K562 (cell line): ENCODE measurements around the gene KIF26B. TPM values are rescaled to one million over a fixed set of nuclear protein-coding genes. Genes with fewer than 3 reads are reported as not detected.

Experiments used
- ATAC-seq: fragments of 200-7000 bp; cut with Tn5 transposase; 3 replicates; pipeline ENCODE4 v1.9.1; 2020; ENCODE audit warnings: moderate library complexity
- BruUV-seq: library from RNA; stranded (reverse); fragments of 400-500 nt; replicated peaks from 2 replicates; lab custom pipeline; 2021; lab: Mats Ljungman, UMichigan
- CTCF ChIA-PET: fragments of 300-600 bp; formaldehyde crosslinking; extraction: SDS; loops from one replicate; lab custom pipeline; 2021; ENCODE audit warnings: low intra/inter-chr PET ratio; lab: Yijun Ruan, JAX
- POLR2A ChIA-PET: fragments of 300-600, 350-650 bp; sonication (Branson Sonifier 250); formaldehyde crosslinking; extraction: SDS; loops from one replicate; lab custom pipeline; 2021; ENCODE audit warnings: antibody characterized with exemption, inconsistent platforms; lab: Yijun Ruan, JAX
- DNase-seq, 4 experiments: peaks; one replicate each; pipeline versions ENCODE4 v3.0.0 to v3.0.0-alpha.2; 2011 to 2018; ENCODE audit warnings: low spot score in 3 of 4, mixed read lengths in 3 of 4; ENCODE audit errors: extremely low read depth in 1 of 4
- FAIRE-seq: peaks from 2 replicates; lab custom pipeline; 2011; peaks lifted over from hg19 to GRCh38; lab: Jason Lieb, UNC
- H2AFZ ChIP-seq: 2 replicates; pipeline ENCODE4 v1.6.0; 2011; ENCODE audit warnings: low read depth, low read length, control low read depth, inconsistent platforms
- H3K27ac ChIP-seq: fragments of 200-600 bp; 3 replicates; pipeline ENCODE4 v1.8.0; 2011; ENCODE audit warnings: low read depth, mild to moderate bottlenecking, control low read depth, inconsistent platforms, low read length, moderate library complexity, mixed read lengths; ENCODE audit errors: extremely low read depth
- H3K27me3 ChIP-seq, 2 experiments: fragments of 300-600 bp in 1 of 2; 2 replicates in 1 of 2; 3 replicates in 1 of 2; pipeline versions ENCODE4 v1.6.0 to v1.8.0; 2011; ENCODE audit warnings: inconsistent platforms in 2 of 2, low read length in 2 of 2, mild to moderate bottlenecking in 1 of 2, mixed read lengths in 1 of 2, moderate library complexity in 1 of 2; ENCODE audit not compliant: control insufficient read depth in 2 of 2, insufficient read depth in 2 of 2
- H3K36me3 ChIP-seq: fragments of 300-600 bp; 3 replicates; pipeline ENCODE4 v1.8.0; 2011; ENCODE audit warnings: mild to moderate bottlenecking, low read length, inconsistent platforms; ENCODE audit not compliant: control insufficient read depth, insufficient read depth
- H3K4me1 ChIP-seq, 2 experiments: fragments of 200-600 bp in 1 of 2; replicated peaks in 1 of 2; 2 replicates in 1 of 2; 3 replicates in 1 of 2; pipeline versions ENCODE4 v1.5.1 to v1.8.0; 2011; ENCODE audit warnings: inconsistent platforms in 2 of 2, low read length in 2 of 2, mild to moderate bottlenecking in 1 of 2, mixed read lengths in 1 of 2, moderate library complexity in 1 of 2; ENCODE audit not compliant: control insufficient read depth in 2 of 2, insufficient read depth in 2 of 2
- H3K4me2 ChIP-seq: 2 replicates; pipeline ENCODE4 v1.6.1; 2011; ENCODE audit warnings: low read length, control low read depth, inconsistent platforms, mixed read lengths; ENCODE audit not compliant: insufficient read depth
- H3K4me3 ChIP-seq: fragments of 200-600 bp; sonication (generic), shearing (Covaris generic); 2 replicates; pipeline ENCODE4 v1.5.1; 2016; ENCODE audit warnings: control low read depth, inconsistent platforms
- H3K79me2 ChIP-seq: fragments of 200-600 bp; 3 replicates; pipeline ENCODE4 v1.8.0; 2011; ENCODE audit warnings: low read length, inconsistent platforms; ENCODE audit not compliant: control insufficient read depth, insufficient read depth
- H3K9ac ChIP-seq, 2 experiments: 2 replicates each; pipeline versions ENCODE4 v1.6.0 to v1.6.1; 2011; ENCODE audit warnings: low read depth in 2 of 2, low read length in 2 of 2, control low read depth in 1 of 2, inconsistent platforms in 1 of 2, mild to moderate bottlenecking in 1 of 2, mixed read lengths in 1 of 2; ENCODE audit not compliant: insufficient read depth in 1 of 2
- H3K9me1 ChIP-seq: one replicate; pipeline ENCODE4 v1.6.0; 2011; ENCODE audit warnings: inconsistent platforms, mild to moderate bottlenecking, low read length, moderate library complexity; ENCODE audit not compliant: control insufficient read depth, insufficient read depth
- H3K9me3 ChIP-seq: replicated peaks from 2 replicates; pipeline ENCODE4 v1.5.1; 2011; ENCODE audit warnings: low read depth, low read length, inconsistent platforms; ENCODE audit not compliant: control insufficient read depth, insufficient read depth
- H4K20me1 ChIP-seq: replicated peaks from 2 replicates; pipeline ENCODE4 v1.6.1; 2011; ENCODE audit warnings: low read length, inconsistent platforms, mixed read lengths; ENCODE audit not compliant: control insufficient read depth, insufficient read depth
- BRF1 ChIP-seq: IDR thresholded peaks from 3 replicates; pipeline ENCODE4 v1.6.1; 2011; ENCODE audit warnings: borderline replicate concordance, mild to moderate bottlenecking; ENCODE audit not compliant: insufficient read length; ENCODE audit errors: extremely low read depth
- HLTF ChIP-seq: fragments of 450-650 bp; IDR thresholded peaks from 2 replicates; pipeline ENCODE4 v1.6.1; 2016
- KAT7 ChIP-seq: sonication (generic); formaldehyde crosslinking; IDR thresholded peaks from 2 replicates; pipeline ENCODE4 v1.8.0; 2022; ENCODE audit warnings: missing genetic modification reagents, mild to moderate bottlenecking, borderline replicate concordance
- MIER1 ChIP-seq: fragments of 450-650 bp; IDR thresholded peaks from 2 replicates; pipeline ENCODE4 v1.6.1; 2016; ENCODE audit warnings: antibody characterized with exemption, mild to moderate bottlenecking, low read depth
- MTA1 ChIP-seq: fragments of 450-650 bp; IDR thresholded peaks from 2 replicates; pipeline ENCODE4 v1.6.1; 2017; ENCODE audit warnings: borderline replicate concordance
- POLR2B ChIP-seq: fragments of 450-650 bp; IDR thresholded peaks from 2 replicates; pipeline ENCODE4 v1.6.1; 2018; ENCODE audit warnings: low read depth; ENCODE audit not compliant: partially characterized antibody
- POLR3G ChIP-seq: IDR thresholded peaks from 2 replicates; pipeline ENCODE4 v1.6.1; 2011; ENCODE audit not compliant: insufficient read length, insufficient replicate concordance; ENCODE audit errors: extremely low read depth
- SIN3A ChIP-seq, 2 experiments: fragments of 150-350 bp in 1 of 2; IDR thresholded peaks; 2 replicates each; pipeline ENCODE4 v1.6.1; 2011 to 2016; ENCODE audit warnings: borderline replicate concordance in 2 of 2, low read depth in 2 of 2, low read length in 2 of 2, mild to moderate bottlenecking in 2 of 2, moderate library complexity in 2 of 2; ENCODE audit not compliant: control insufficient read depth in 1 of 2
- SMAD3 ChIP-seq: fragments of 450-650 bp; formaldehyde crosslinking; conservative IDR thresholded peaks from 2 replicates; pipeline ENCODE4 v1.4.0; 2020; ENCODE audit warnings: mild to moderate bottlenecking
- TBL1XR1 ChIP-seq, 2 experiments: IDR thresholded peaks; 2 replicates each; pipeline ENCODE4 v1.6.1; 2012; ENCODE audit warnings: improper control_type of control experiment in 2 of 2, low read length in 2 of 2, mild to moderate bottlenecking in 1 of 2
- TCF7 ChIP-seq: sonication (generic); IDR thresholded peaks from 2 replicates; pipeline ENCODE4 v1.6.1; 2016; ENCODE audit warnings: antibody characterized with exemption, borderline replicate concordance
- U2AF1 ChIP-seq: fragments of 200-400 bp; formaldehyde crosslinking; optimal IDR thresholded peaks from 2 replicates; pipeline ENCODE3; 2017; ENCODE audit warnings: mild to moderate bottlenecking, low read depth, low read length, moderate library complexity
- ZBED1 ChIP-seq: IDR thresholded peaks from 2 replicates; pipeline ENCODE4 v1.6.1; 2014
- ZNF212 ChIP-seq: fragments of 450-650 bp; formaldehyde crosslinking; IDR thresholded peaks from 2 replicates; pipeline ENCODE4 v1.4.0; 2020; ENCODE audit warnings: mild to moderate bottlenecking
- ZNF395 ChIP-seq: fragments of 200-800 bp; sonication (Bioruptor generic); IDR thresholded peaks from 2 replicates; pipeline ENCODE4 v1.6.1; 2017; ENCODE audit warnings: missing genetic modification characterization, missing compliant biosample characterization
- WGBS: fragments of 100-300 bp; shearing (Covaris generic); methylation state at CpG from one replicate; pipeline ENCODE4 v1.1.6; 2016; ENCODE audit warnings: low coverage, mixed read lengths; ENCODE audit not compliant: insufficient coverage; ENCODE audit errors: missing lambda C conversion rate; 5-methylcytosine and 5-hydroxymethylcytosine counted together
- in situ Hi-C: fragments of 300-500 bp; cut with MboI; formaldehyde crosslinking; loops from 4 replicates; pipeline ENCODE4 v1.15.0; 2018; ENCODE audit warnings: inconsistent platforms, mixed read lengths
- intact Hi-C: fragments of 100-400 bp; cut with micrococcal nuclease; formaldehyde crosslinking; loops from 2 replicates; pipeline ENCODE4 v1.14.2; 2022
- polyA plus RNA-seq, 8 experiments: library from polyadenylated mRNA; depleted of rRNA in 4 of 8; stranded (reverse) in 5 of 8; unstranded in 3 of 8; fragments of >200 nt; fragmentation: Nextera tagmentation in 2 of 8; fragmentation: Illumina TruSeq in 1 of 8; extraction: Ambion mirVana in 2 of 8; extraction: Trizol in 1 of 8; gene quantifications; 2 replicates each; pipeline versions ENCODE4 v1.2.1 to v1.2.3, GENCODE V29; 2011 to 2014; ENCODE audit warnings: inconsistent platforms in 1 of 8, missing spikeins in 1 of 8
- total RNA-seq, 7 experiments: library from RNA; depleted of rRNA in 6 of 7; stranded (reverse); fragments of >200 nt in 6 of 7; fragmentation: Illumina TruSeq in 2 of 7; extraction: Trizol in 2 of 7; gene quantifications; 2 replicates each; pipeline versions ENCODE4 v1.2.1 to v1.2.3, GENCODE V29; 2011 to 2021; ENCODE audit warnings: low replicate concordance in 1 of 7
- TF ChIP-seq, protein P1 (sequence below), 2 experiments: fragments of 450-650 bp in 1 of 2; IDR thresholded peaks; 2 replicates each; pipeline ENCODE4 v1.6.1; 2011 to 2017; ENCODE audit warnings: low read depth in 2 of 2, antibody characterized with exemption in 1 of 2, borderline replicate concordance in 1 of 2, low read length in 1 of 2, mild to moderate bottlenecking in 1 of 2, mixed read lengths in 1 of 2; ENCODE audit not compliant: control insufficient read depth in 1 of 2

KIF26B gene
- total and polyA plus RNA-seq, 9 of the 15 experiments (the other 6 are each of a cell fraction or from before 2014, with no cell fraction given), result 0.02 to 0.08 (median 0.03) TPM; not detected in 6

DNA sequence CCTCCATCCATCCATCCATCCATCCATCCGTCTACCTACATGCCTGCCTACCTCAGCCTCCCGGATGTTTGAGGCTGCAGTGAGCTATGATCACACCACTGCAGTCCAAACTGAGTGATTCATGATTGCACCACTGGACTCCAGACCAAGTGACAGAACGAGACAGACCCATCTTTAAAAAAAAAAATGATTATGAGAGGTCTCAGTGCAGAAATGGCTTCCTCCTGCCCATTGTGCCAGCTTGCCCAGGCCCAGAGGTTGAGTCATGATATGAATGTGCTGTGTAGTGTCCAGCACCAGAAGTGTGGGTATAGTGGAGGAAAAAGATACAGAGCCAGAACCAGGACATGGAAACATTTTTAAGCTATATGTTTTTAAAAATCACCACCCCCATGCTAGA, 149.9 kb downstream of the KIF26B start:
- Histone ChIP-seq H3K9me1 (no peaks in the 10 kb centered on the region), H3K36me3 (no peaks in the 10 kb centered on the region), H4K20me1 (no peaks in the 10 kb centered on the region; the same call in 1 of the 2 replicates), H3K4me1 (no peaks in the 10 kb centered on the region), H3K4me3 (no peak overlapping the region), H3K9ac (no peak overlapping the region), H3K4me2 (no peak overlapping the region), H3K27me3 (peaks cover 27 to 47% of the 10 kb centered on the region in 2 experiments), H3K79me2 (no peaks in the 10 kb centered on the region), H3K27ac (no peak overlapping the region), H3K9me3 (no peaks in the 10 kb centered on the region), H2AFZ (no peak overlapping the region)
- intact Hi-C loops, result no loop called here
- DNase-seq (no peak), ATAC-seq (no peak), FAIRE-seq (no peak)
- POLR2A ChIA-PET, result no interaction called here
- 0% methylated on average over 3 of the region's 3 CpGs for WGBS
- CTCF ChIA-PET, result no interaction called here
- no TSS peak for BruUV-seq
- in situ Hi-C loops, result no loop called here
- TF ChIP-seq U2AF1, result no peak
- no peak for TF ChIP-seq SMAD3 (CRISPR knock-in tag)
- TF ChIP-seq MTA1, result no peak
- TF ChIP-seq ZBED1, result no peak
- TF ChIP-seq TBL1XR1 (IDR thresholded peaks at IDR 0.05; ENCODE audit: low read length in 2 of 2), result no peak
- no peak for TF ChIP-seq TCF7
- TF ChIP-seq BRF1, result no peak
- no peak for TF ChIP-seq HLTF
- no peak for TF ChIP-seq MIER1
- TF ChIP-seq SIN3A (IDR thresholded peaks at IDR 0.05; ENCODE audit: borderline replicate concordance in 2 of 2, control insufficient read depth in 1 of 2, low read depth in 2 of 2, low read length in 2 of 2), result no peak
- no peak for TF ChIP-seq ZNF212 (CRISPR knock-in tag)
- no peak for TF ChIP-seq KAT7 (CRISPR knock-in tag)
- TF ChIP-seq, protein P1, sequence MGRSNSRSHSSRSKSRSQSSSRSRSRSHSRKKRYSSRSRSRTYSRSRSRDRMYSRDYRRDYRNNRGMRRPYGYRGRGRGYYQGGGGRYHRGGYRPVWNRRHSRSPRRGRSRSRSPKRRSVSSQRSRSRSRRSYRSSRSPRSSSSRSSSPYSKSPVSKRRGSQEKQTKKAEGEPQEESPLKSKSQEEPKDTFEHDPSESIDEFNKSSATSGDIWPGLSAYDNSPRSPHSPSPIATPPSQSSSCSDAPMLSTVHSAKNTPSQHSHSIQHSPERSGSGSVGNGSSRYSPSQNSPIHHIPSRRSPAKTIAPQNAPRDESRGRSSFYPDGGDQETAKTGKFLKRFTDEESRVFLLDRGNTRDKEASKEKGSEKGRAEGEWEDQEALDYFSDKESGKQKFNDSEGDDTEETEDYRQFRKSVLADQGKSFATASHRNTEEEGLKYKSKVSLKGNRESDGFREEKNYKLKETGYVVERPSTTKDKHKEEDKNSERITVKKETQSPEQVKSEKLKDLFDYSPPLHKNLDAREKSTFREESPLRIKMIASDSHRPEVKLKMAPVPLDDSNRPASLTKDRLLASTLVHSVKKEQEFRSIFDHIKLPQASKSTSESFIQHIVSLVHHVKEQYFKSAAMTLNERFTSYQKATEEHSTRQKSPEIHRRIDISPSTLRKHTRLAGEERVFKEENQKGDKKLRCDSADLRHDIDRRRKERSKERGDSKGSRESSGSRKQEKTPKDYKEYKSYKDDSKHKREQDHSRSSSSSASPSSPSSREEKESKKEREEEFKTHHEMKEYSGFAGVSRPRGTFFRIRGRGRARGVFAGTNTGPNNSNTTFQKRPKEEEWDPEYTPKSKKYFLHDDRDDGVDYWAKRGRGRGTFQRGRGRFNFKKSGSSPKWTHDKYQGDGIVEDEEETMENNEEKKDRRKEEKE (IDR thresholded peaks at IDR 0.05; ENCODE audit: borderline replicate concordance in 1 of 2, control insufficient read depth in 1 of 2, low read depth in 2 of 2, low read length in 1 of 2), result no peak
- TF ChIP-seq POLR3G, result no peak
- TF ChIP-seq ZNF395, result no peak
- no peak for TF ChIP-seq POLR2B
